ENCODE data around the gene NEURL1.

DNA sequence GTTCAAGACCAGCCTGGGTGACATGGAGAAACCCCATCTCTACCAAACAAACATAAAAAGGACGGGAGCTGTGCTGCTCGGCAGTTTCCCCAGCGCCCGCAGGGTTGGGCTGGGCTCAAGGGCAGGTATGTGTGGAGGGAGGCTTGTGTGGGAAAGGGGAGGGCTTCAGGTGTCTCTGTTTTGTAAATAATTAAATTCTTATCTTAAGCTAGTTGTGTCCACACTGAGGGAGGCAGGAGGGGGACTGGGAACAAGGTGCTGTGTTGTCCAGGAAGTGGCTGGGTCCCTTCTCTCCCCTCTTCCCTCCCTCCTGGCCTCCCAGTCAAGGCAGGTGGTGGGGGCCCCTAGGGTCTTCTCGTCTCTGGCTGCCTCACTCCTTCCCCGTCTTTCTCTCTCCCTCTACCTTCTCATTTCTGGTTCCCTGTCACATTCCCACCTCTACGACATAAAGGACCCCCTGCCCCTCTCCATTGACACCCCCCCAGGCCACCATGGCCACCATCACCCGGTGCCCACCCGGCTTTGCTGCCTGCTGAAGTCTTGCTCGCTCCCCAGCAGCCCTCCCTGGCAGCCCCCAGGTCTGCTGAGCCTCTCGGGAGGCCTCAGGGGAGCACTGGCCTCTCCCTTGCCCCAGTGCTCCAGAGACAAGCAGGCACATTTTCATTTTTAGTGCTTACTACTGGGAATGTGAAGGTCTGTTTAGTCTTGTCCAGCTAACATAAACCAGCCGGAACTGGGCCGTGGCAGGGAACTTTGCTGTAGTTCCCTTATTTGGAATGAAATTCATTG lies 19.3 kb downstream of the NEURL1 start:
- TF ChIP-seq, protein P1, sequence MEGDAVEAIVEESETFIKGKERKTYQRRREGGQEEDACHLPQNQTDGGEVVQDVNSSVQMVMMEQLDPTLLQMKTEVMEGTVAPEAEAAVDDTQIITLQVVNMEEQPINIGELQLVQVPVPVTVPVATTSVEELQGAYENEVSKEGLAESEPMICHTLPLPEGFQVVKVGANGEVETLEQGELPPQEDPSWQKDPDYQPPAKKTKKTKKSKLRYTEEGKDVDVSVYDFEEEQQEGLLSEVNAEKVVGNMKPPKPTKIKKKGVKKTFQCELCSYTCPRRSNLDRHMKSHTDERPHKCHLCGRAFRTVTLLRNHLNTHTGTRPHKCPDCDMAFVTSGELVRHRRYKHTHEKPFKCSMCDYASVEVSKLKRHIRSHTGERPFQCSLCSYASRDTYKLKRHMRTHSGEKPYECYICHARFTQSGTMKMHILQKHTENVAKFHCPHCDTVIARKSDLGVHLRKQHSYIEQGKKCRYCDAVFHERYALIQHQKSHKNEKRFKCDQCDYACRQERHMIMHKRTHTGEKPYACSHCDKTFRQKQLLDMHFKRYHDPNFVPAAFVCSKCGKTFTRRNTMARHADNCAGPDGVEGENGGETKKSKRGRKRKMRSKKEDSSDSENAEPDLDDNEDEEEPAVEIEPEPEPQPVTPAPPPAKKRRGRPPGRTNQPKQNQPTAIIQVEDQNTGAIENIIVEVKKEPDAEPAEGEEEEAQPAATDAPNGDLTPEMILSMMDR (IDR thresholded peaks at IDR 0.05), result no peak
- no peak for TF ChIP-seq POLR2A (IDR thresholded peaks at IDR 0.05)

Data from ovary (tissue), 3 donors.